KMS-11 (cell line): ENCODE results near the gene TRRAP.

Experiments
- H2AFZ ChIP-seq: fragments of 200-600 bp; sonication (generic); 2 replicates; pipeline ENCODE4 v1.6.1; 2016; ENCODE audit warnings: antibody characterized with exemption, mixed run types, low read depth
- H3K27ac ChIP-seq: fragments of 200-600 bp; sonication (generic); 2 replicates; pipeline ENCODE4 v1.6.1; 2016; ENCODE audit warnings: mild to moderate bottlenecking, mixed run types
- H3K27me3 ChIP-seq: fragments of 200-600 bp; sonication (generic); 2 replicates; pipeline ENCODE4 v1.6.1; 2017; ENCODE audit warnings: mild to moderate bottlenecking, low read depth, mixed run types, moderate library complexity; ENCODE audit not compliant: insufficient read depth
- H3K36me3 ChIP-seq: fragments of 200-600 bp; sonication (generic); 2 replicates; pipeline ENCODE4 v1.6.1; 2017; ENCODE audit warnings: mild to moderate bottlenecking, mixed run types; ENCODE audit not compliant: insufficient read depth
- H3K4me1 ChIP-seq: fragments of 200-600 bp; sonication (generic); 2 replicates; pipeline ENCODE4 v1.6.1; 2016; ENCODE audit warnings: mild to moderate bottlenecking, low read depth, mixed run types; ENCODE audit not compliant: poor library complexity, severe bottlenecking
- H3K4me2 ChIP-seq: fragments of 200-600 bp; sonication (generic); 2 replicates; pipeline ENCODE4 v1.7.0; 2016; ENCODE audit warnings: mild to moderate bottlenecking, mixed run types
- H3K4me3 ChIP-seq: fragments of 200-600 bp; sonication (generic); IDR thresholded peaks from 2 replicates; pipeline ENCODE4 v1.6.1; 2017; ENCODE audit warnings: low read depth, low read length, mixed read lengths; ENCODE audit not compliant: insufficient read depth
- H3K79me2 ChIP-seq: fragments of 200-600 bp; sonication (generic); 2 replicates; pipeline ENCODE4 v1.6.1; 2016; ENCODE audit warnings: low read depth, mixed run types; ENCODE audit not compliant: insufficient read depth
- H3K9ac ChIP-seq: fragments of 200-600 bp; sonication (generic); 2 replicates; pipeline ENCODE4 v1.6.1; 2016; ENCODE audit warnings: mild to moderate bottlenecking, mixed run types
- H4K20me1 ChIP-seq: fragments of 200-600 bp; sonication (generic); 2 replicates; pipeline ENCODE4 v1.6.1; 2016; ENCODE audit warnings: mild to moderate bottlenecking, mixed run types; ENCODE audit not compliant: insufficient read depth
- CTCF ChIP-seq: fragments of 200-600 bp; sonication (generic); conservative IDR thresholded peaks from 2 replicates; pipeline ENCODE4 v1.6.1; 2017; ENCODE audit warnings: low read depth, mild to moderate bottlenecking, antibody characterized with exemption, low read length, moderate library complexity, mixed read lengths

Gene TRRAP

GRCh38 chr7:98990356-98990755 lies 112.0 kb downstream of the TRRAP start:
- no peaks in the 10 kb centered on the region for H3K4me1 ChIP-seq

GRCh38 chr7:98991141-98991540 lies 112.8 kb downstream of the TRRAP start:
- H3K9ac ChIP-seq: no peak overlapping the region
- peaks cover 21% of the 10 kb centered on the region; the same call in 1 of the 2 replicates for H3K36me3 ChIP-seq
- H3K27me3 ChIP-seq: no peaks in the 10 kb centered on the region
- H3K4me3 ChIP-seq: no peak overlapping the region
- H3K79me2 ChIP-seq: no peaks in the 10 kb centered on the region; the same call in 1 of the 2 replicates
- H3K4me1 ChIP-seq: no peaks in the 10 kb centered on the region
- H3K4me2 ChIP-seq: no peak overlapping the region
- no peak overlapping the region for H2AFZ ChIP-seq
- no peak overlapping the region for H3K27ac ChIP-seq
- no peaks in the 10 kb centered on the region for H4K20me1 ChIP-seq
- no peak for TF ChIP-seq CTCF

More at GRCh38 chr7:98990356-98990755, 112.0 kb downstream of the TRRAP start:
- H3K4me3 ChIP-seq: no peak overlapping the region
- no peak overlapping the region for H2AFZ ChIP-seq
- H3K27ac ChIP-seq: no peak overlapping the region
- no peaks in the 10 kb centered on the region for H3K27me3 ChIP-seq
- H3K9ac ChIP-seq: no peak overlapping the region
- no peaks in the 10 kb centered on the region for H4K20me1 ChIP-seq
- no peaks in the 10 kb centered on the region; the same call in 1 of the 2 replicates for H3K79me2 ChIP-seq
- H3K4me2 ChIP-seq: no peak overlapping the region
- H3K36me3 ChIP-seq: peaks cover 23% of the 10 kb centered on the region; the same call in 1 of the 2 replicates
- no peak for TF ChIP-seq CTCF

- no peak overlapping the region for H3K9ac ChIP-seq
- H3K4me3 ChIP-seq: no peak overlapping the region
- no peaks in the 10 kb centered on the region for H3K4me1 ChIP-seq
- no peaks in the 10 kb centered on the region for H3K79me2 ChIP-seq
- H3K27ac ChIP-seq: no peak overlapping the region
- H2AFZ ChIP-seq: no peak overlapping the region
- TF ChIP-seq CTCF: no peak
- no peaks in the 10 kb centered on the region for H4K20me1 ChIP-seq
- H3K27me3 ChIP-seq: no peaks in the 10 kb centered on the region
- peaks cover 15% of the 10 kb centered on the region; the same call in 1 of the 2 replicates for H3K36me3 ChIP-seq
- H3K4me2 ChIP-seq: no peak overlapping the region
Measured at GRCh38 chr7:98992076-98992475, 113.7 kb downstream of the TRRAP start.

- H3K4me3 ChIP-seq: no peak overlapping the region
- H3K27me3 ChIP-seq: no peaks in the 10 kb centered on the region
- H3K79me2 ChIP-seq: no peaks in the 10 kb centered on the region
- peaks cover 14% of the 10 kb centered on the region; the same call in 1 of the 2 replicates for H3K36me3 ChIP-seq
- no peak for TF ChIP-seq CTCF
- no peak overlapping the region for H2AFZ ChIP-seq
- no peaks in the 10 kb centered on the region for H4K20me1 ChIP-seq
- H3K9ac ChIP-seq: no peak overlapping the region
- no peak overlapping the region for H3K4me2 ChIP-seq
- no peak overlapping the region for H3K27ac ChIP-seq
- H3K4me1 ChIP-seq: no peaks in the 10 kb centered on the region
Measured at GRCh38 chr7:98993024-98993897, 114.9 kb downstream of the TRRAP start.
